ENCODE data around the gene USP3.

DNA sequence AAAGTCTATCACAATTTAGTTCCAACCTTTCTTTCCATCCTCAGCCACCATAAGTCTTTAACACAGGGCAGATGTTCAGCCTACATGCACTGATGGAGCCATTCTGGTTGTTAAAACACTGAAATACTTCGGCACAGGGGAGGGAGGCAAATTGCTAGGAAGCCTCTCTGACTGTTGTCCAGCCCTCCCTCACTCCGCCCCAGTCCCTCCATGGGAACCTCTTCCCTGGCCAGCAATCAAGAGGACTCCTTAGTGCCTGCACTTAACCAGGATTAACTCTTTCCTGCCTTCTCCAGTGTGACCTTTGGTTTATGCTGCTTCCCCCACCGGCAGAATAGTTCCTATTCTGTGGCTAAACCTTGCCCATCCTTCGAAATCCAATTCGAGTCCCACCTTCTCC, 47.0 kb upstream of the USP3 start:
- TF ChIP-seq, protein P1, sequence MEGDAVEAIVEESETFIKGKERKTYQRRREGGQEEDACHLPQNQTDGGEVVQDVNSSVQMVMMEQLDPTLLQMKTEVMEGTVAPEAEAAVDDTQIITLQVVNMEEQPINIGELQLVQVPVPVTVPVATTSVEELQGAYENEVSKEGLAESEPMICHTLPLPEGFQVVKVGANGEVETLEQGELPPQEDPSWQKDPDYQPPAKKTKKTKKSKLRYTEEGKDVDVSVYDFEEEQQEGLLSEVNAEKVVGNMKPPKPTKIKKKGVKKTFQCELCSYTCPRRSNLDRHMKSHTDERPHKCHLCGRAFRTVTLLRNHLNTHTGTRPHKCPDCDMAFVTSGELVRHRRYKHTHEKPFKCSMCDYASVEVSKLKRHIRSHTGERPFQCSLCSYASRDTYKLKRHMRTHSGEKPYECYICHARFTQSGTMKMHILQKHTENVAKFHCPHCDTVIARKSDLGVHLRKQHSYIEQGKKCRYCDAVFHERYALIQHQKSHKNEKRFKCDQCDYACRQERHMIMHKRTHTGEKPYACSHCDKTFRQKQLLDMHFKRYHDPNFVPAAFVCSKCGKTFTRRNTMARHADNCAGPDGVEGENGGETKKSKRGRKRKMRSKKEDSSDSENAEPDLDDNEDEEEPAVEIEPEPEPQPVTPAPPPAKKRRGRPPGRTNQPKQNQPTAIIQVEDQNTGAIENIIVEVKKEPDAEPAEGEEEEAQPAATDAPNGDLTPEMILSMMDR (optimal IDR thresholded peaks at IDR 0.05 in 1 of 3, IDR thresholded peaks at IDR 0.05 in 1 of 3, conservative IDR thresholded peaks at IDR 0.05 in 1 of 3; ENCODE audit: extremely low read depth in 1 of 3, insufficient read depth in 2 of 3, low read length in 3 of 3), result no peak
- no peak for TF ChIP-seq EZH2 (IDR thresholded peaks at IDR 0.05; ENCODE audit: low read length)

All from keratinocyte (primary cell).